Stimulated activated CD8-positive, alpha-beta memory T cell treated with anti-CD3 and anti-CD28 coated beads, Interleukin-12 subunit alpha, Interleukin-12 subunit beta, amount 100 ng/mL, for 1 hour (primary cell): Measurements from ENCODE around the gene TMEM51.

Source experiments
- DNase-seq: peaks from one replicate; pipeline ENCODE4 v3.0.0-alpha.2; 2020; ENCODE audit warnings: low read depth

The TMEM51 gene

DNA sequence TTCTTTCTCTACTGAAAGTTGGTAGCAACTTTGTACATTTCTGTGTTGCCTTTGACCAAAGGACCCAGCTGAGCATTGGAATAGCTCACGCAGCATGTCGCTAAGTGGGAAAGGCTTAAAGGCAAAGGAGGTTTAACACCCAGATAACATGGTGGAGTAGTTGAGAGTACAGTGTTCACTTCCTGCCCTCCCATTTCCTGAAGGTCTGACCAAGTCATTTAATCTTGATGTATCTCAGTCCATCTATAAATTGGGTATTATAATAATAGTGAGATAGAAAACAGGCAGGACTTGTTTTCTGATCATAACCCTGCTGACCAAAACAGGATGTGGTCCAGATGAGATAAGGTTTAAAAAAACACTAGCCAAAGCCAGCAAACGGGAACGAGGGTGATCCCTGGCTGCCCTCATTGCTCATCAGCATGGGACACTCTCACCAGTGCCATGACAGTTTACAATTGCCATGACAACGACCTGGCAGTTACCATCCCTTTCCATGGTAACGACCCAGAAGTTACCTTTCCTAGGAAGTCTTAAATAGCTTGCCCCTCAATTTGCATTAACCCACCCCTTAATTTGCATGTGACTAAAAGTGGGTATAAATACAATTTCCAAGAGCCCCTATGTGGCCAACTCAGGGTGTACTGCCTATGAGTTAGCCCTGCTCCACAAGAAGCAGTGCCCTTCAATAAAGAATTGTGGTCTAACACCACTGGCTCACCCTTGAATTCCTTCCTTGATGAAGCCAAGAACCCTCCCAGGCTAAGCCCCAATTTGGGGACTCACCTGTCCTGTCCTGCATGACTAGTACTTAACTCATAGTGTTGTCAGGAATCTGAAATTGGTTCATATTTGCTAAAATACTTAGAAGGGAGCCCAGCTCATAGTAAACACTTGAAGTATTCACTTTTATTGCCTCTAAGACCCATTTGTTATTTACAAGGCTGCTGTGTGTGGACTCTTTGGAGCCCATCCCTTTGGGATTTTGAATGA is 65.0 kb downstream of the TMEM51 start:
- no peak for DNase-seq

DNA sequence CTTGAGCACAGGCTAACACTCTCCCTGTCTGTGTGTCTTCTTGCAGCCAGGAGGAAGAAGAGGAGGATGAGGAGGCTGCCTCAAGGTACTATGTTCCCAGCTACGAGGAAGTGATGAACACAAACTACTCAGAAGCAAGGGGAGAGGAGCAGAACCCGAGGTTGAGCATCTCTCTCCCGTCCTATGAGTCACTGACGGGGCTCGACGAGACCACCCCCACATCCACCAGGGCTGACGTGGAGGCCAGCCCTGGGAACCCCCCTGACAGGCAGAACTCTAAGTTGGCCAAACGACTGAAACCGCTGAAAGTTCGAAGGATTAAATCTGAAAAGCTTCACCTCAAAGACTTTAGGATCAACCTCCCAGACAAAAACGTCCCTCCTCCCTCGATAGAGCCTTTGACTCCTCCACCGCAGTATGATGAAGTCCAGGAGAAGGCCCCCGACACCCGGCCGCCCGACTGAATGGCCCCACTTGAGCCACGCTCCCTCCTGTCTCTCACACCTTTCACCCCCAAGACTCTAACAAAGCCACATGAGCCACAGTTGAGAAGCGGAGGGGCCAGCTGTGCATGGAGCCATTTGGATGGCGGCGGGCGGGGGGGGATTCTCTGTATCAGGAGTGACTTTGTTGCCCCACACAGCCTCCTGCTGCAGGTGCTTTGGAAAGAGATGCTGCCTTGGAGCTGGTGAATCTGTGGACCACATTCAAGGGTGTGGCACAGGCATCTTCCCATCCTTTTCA is 65.9 kb downstream of the TMEM51 start:
- DNase-seq, result no peak

GRCh38 chr1:15220024-15220392 is 66.5 kb downstream of the TMEM51 start:
- no peak for DNase-seq

DNA sequence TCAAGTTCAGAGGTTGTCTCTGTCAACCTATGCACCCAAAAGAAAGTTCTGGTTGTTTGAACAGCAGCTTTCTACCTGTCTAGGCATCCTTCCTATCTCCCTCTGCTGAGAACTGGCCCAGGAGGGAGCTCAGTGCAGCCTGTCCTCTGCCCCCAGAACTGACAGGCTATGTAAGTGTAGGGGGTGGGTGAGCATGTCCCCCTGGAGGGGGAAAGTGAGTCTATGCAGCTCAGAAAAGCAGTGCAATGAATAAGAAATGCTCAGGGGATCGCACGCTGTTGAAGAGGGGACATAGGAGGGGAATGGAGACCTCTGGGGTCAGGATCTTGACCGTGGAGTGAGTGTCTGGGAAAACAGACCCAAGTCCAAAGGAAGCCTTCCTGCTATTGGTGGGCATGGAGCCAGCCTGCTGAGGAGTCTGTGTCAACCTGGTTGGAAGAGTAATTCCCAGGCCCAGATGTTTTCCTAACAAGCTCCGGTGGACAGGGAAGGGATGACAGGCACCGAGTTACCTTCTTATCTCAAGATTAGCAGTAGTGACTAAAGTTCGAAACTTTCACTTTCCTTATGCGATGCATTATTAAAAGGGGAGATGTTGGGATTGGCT is 67.4 kb downstream of the TMEM51 start:
- no peak for DNase-seq

- no peak for DNase-seq
Observed at GRCh38 chr1:15222653-15223303, 69.2 kb downstream of the TMEM51 start.

GRCh38 chr1:15224259-15224869 is 70.8 kb downstream of the TMEM51 start:
- DNase-seq, result no peak

DNA sequence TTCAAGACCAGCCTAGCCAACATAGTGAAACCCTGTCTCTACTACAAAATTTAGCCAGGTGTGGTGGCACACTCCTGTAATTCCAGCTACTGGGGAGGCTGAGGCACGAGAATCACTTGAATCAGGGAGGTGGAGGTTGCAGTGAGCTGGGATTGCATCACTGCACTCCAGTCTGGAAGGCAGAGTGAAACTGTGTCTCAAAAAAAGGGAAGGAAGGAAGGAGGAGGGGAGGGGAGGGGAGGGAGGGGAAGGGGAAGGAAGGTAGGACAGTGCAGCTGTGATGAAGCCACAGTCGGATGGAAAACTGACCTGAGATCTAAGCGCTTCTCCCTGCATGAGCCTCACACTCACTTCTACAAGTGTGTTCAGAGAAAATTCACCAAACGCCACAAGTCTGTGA is 71.4 kb downstream of the TMEM51 start:
- DNase-seq, result no peak

- no peak for DNase-seq
Observed at GRCh38 chr1:15225461-15225860, 71.9 kb downstream of the TMEM51 start.

- DNase-seq, result no peak
Observed at GRCh38 chr1:15226388-15227255, 73.1 kb downstream of the TMEM51 start.

- no peak for DNase-seq
Observed at GRCh38 chr1:15229707-15230131, 76.2 kb downstream of the TMEM51 start.

DNA sequence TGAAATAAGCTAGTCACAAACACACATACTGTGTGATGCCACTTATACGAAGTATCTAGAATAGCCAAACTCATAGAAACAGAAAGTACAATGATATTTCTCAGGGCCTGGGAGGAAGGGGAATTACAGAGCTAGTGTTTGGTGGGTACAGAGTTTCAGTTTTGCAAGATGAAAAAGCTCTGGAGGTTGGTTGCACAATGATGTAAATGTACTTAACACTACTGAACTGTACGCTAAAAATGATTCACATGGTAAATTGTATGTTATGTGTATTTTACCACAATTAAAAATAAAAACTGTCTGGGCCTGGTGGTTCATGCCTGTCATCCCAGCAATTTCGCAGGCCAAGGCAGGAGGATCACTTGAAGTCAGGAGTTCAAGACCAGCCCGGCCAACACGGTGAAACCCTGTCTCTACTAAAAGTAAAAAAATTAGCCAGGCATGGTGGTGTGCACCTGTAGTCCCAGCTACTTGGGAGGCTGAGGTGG is 78.2 kb downstream of the TMEM51 start:
- no peak for DNase-seq

DNA sequence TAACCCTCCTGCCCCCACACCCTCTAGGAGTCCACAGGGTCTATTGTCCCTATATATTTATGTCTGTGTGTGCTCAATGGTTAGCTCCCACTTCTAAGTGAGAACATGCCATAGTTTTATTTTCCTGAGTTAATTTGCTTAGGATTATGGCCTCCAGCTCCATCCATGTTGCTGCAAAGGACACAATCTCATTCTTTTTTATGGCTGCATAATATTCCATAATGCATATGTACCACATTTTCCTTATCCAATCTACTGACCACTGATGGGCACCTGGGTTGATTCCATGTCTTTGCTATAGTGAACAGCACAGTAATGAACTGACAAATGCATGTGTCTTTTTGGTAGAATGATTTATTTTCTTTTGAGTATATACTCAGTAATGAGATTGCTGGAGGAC is 80.1 kb downstream of the TMEM51 start:
- no peak for DNase-seq

GRCh38 chr1:15236321-15236721 is 82.8 kb downstream of the TMEM51 start:
- no peak for DNase-seq

DNA sequence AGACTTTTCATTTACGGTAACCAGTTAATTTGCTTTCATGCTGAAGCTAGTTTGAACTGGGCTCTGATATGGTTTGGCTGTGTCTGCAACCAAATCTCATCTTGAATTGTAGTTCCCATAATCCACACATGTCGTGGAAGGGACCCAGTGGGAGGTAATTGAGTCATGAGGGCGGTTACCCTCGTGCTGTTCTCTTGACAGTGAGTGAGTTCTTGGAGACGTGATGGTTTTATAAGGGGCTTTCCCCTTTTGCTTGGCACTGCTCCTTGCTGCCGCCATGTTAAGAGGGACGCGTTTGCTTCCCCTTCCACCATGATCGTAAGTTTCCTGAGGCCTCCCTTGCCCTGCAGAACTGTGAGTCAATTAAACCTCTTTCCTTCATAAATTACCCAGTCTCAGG is 83.2 kb downstream of the TMEM51 start:
- no peak for DNase-seq

- DNase-seq, result no peak
Observed at GRCh38 chr1:15238789-15239188, 85.2 kb downstream of the TMEM51 start.

- DNase-seq, result no peak
Observed at GRCh38 chr1:15242766-15243165, 89.2 kb downstream of the TMEM51 start.

GRCh38 chr1:15243275-15244043 is 89.9 kb downstream of the TMEM51 start:
- no peak for DNase-seq

DNA sequence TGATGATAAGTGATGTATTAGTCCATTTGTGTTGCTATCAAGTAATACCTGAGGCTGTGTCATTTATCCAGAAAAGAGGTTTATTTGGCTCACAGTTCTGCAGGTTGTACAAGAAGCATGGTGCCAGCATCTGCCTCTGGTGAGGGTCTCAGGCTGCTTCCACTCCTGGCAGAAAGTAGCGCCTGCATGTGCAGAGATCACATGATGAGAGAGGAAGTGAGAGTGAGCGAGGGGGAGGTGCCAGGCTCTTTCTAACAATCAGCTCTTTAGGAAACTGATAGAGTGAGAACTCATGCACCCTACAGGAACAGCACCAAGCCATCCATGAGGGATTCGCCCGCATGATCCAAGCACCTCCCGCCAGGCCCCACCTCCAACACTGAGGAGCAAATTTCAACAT is 91.3 kb downstream of the TMEM51 start:
- DNase-seq, result no peak

DNA sequence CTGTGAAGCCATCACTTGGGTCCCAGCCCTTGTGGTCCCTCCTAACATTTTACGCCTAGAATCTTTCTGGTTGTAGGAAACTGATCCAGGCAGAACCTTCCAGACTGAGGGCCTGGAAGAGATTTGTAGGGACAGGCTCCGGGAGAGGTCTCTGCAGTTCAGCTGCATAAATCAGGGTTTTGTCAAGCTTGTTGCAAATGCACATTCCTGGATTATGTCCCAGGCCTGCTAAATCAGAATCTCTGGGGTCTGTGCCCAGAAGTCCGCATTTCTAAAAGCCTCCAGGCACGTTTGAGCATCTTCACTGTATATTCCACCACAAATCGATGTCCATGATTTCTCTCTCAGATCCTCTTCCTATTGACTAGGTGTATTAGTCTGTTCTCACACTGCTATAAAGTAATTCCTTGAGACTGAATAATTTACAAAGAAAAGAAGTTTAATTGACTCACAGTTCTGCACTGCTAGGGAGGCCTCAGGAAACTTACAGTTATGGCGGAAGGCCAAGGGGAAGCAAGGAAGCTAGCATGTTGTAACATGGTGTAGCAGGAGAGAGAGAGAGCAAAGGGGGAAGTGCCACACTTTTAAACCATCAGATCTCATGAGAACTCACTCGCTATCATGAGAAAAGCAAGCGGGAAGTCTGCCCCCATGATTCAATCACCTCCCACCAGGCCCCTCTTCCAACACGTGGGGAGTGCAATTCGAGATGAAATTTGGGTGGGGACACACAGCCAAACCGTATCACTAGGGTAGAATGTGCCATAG is 92.2 kb downstream of the TMEM51 start:
- no peak for DNase-seq
